Tibial nerve (tissue), 4 donors: ENCODE measurements around the gene NCF4. TPM values are rescaled to one million over a fixed set of nuclear protein-coding genes. Genes with fewer than 3 reads are reported as not detected.
A peak's percentile ranks its signal among the peaks of the same experiment; 100 is the strongest.

Experiments used
- DNase-seq, 2 donors: peaks; one replicate each; pipeline ENCODE4 v3.0.0-alpha.2; 2019; ENCODE audit warnings: low spot score in 2 of 2
- H3K27ac ChIP-seq, 4 donors: fragments of 200-600 bp; sonication (generic) in 3 of 4; one replicate each; pipeline ENCODE4 v1.5.1; 2017 to 2019; ENCODE audit warnings: mild to moderate bottlenecking in 1 of 4
- H3K27me3 ChIP-seq, 2 donors: fragments of 200-600 bp; sonication (generic) in 1 of 2; one replicate each; pipeline versions ENCODE4 v1.5.1 to v1.6.0; 2017 to 2019
- H3K36me3 ChIP-seq, 3 donors: fragments of 200-600 bp; sonication (generic); one replicate each; pipeline ENCODE4 v1.5.1; 2018 to 2019
- H3K4me1 ChIP-seq, 4 donors: fragments of 200-600 bp; sonication (generic) in 3 of 4; one replicate each; pipeline ENCODE4 v1.5.1; 2017 to 2019
- H3K4me3 ChIP-seq, 4 donors: fragments of 200-600 bp; sonication (generic) in 3 of 4; one replicate each; pipeline ENCODE4 v1.5.1; 2017 to 2019; ENCODE audit warnings: mild to moderate bottlenecking in 1 of 4, moderate library complexity in 1 of 4
- H3K9me3 ChIP-seq, 4 donors: fragments of 200-600 bp; sonication (generic) in 3 of 4; one replicate each; pipeline ENCODE4 v1.5.1; 2017 to 2019
- EP300 ChIP-seq, 2 donors: sonication (generic); formaldehyde crosslinking; IDR thresholded peaks; one replicate each; pipeline ENCODE4 v1.6.1; 2017; ENCODE audit warnings: antibody characterized with exemption in 2 of 2, mild to moderate bottlenecking in 1 of 2
- POLR2A ChIP-seq, 2 donors: fragments of 450-650 bp; IDR thresholded peaks; one replicate each; pipeline ENCODE4 v1.6.1; 2017; ENCODE audit warnings: antibody characterized with exemption in 2 of 2, mild to moderate bottlenecking in 2 of 2, moderate library complexity in 2 of 2
- WGBS, 2 donors: methylation state at CpG; one replicate each; pipeline ENCODE4 v1.1.5; 2018; 5-methylcytosine and 5-hydroxymethylcytosine counted together
- total RNA-seq, 4 donors: library from RNA; depleted of rRNA; stranded (reverse); fragments of >200 nt; gene quantifications; one replicate each; pipeline ENCODE4 v1.1.0, GENCODE V29; 2016
- TF ChIP-seq, protein P1 (sequence below), 5 experiments: fragments of 200-600 bp in 3 of 5; fragments of 450-650 bp in 2 of 5; sonication (generic) in 3 of 5; IDR thresholded peaks; one replicate each; pipeline ENCODE4 v1.5.1; 2016 to 2019; ENCODE audit warnings: antibody characterized with exemption in 5 of 5, mild to moderate bottlenecking in 3 of 5, moderate library complexity in 2 of 5

Gene NCF4
- total RNA-seq, 4 donors from 2014 or later: 14.2 to 71.4 (median 17.2) TPM

DNA sequence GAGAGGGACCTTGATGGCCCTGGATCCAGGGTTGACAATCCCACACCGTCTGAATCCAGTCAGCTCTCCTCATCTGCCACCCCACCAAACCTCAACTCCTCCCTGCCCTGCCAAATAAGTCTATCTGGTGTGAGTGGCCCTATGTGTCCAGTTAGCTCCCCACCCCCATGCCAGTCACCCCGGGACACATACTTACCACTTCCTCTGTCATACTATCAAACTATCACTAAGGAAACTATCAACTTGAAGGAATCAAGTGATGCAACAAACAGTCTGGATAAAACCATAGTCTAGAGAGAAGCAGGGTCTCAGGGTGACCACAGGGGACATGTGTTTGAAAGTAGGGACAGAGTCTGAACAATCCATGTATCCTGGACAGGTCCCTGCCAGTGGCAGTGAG, 39.4 kb downstream of the NCF4 start:
- H3K9me3 ChIP-seq: peaks cover 0 to 51% (median 0%) of the 10 kb centered on the region in 4 donors
- H3K4me1 ChIP-seq: no peaks in the 10 kb centered on the region
- no peaks in the 10 kb centered on the region for H3K36me3 ChIP-seq
- 80 to 83% methylated on average over 2 of the region's 2 CpGs for WGBS, 2 donors
- H3K27me3 ChIP-seq: no peaks in the 10 kb centered on the region
- DNase-seq: no peak
- H3K4me3 ChIP-seq: no peak overlapping the region
- no peak overlapping the region for H3K27ac ChIP-seq
- TF ChIP-seq POLR2A (IDR thresholded peaks at IDR 0.05) (no peak), EP300 (IDR thresholded peaks at IDR 0.05) (no peak)
- TF ChIP-seq, protein P1, sequence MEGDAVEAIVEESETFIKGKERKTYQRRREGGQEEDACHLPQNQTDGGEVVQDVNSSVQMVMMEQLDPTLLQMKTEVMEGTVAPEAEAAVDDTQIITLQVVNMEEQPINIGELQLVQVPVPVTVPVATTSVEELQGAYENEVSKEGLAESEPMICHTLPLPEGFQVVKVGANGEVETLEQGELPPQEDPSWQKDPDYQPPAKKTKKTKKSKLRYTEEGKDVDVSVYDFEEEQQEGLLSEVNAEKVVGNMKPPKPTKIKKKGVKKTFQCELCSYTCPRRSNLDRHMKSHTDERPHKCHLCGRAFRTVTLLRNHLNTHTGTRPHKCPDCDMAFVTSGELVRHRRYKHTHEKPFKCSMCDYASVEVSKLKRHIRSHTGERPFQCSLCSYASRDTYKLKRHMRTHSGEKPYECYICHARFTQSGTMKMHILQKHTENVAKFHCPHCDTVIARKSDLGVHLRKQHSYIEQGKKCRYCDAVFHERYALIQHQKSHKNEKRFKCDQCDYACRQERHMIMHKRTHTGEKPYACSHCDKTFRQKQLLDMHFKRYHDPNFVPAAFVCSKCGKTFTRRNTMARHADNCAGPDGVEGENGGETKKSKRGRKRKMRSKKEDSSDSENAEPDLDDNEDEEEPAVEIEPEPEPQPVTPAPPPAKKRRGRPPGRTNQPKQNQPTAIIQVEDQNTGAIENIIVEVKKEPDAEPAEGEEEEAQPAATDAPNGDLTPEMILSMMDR (IDR thresholded peaks at IDR 0.05): no peak

DNA sequence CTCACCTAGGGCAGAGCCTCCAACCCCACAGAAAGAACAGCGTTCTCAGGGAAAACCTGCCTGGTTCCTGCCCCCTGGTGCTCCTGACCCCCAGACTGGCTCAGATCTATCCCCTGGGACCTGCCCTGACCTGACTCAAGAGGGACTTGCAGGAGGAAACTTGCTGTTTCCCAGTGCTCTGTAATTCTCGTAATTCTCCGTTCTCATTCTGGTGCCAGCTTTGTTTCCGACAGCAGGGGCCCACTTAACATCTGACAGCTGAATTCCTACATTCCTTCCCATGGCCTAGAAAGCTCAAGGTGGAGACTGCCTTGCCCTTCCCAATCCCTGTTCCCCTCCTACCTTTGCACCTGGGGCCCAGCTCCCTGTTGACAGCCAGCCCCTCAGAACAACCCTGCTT, 40.1 kb downstream of the NCF4 start:
- H3K27ac ChIP-seq: no peak overlapping the region
- H3K4me1 ChIP-seq: no peaks in the 10 kb centered on the region
- H3K27me3 ChIP-seq: no peaks in the 10 kb centered on the region
- peaks cover 0 to 45% (median 0%) of the 10 kb centered on the region in 4 donors for H3K9me3 ChIP-seq
- 19 to 37% methylated on average over 4 of the region's 4 CpGs for WGBS, 2 donors
- no peak for DNase-seq
- H3K36me3 ChIP-seq: no peaks in the 10 kb centered on the region
- TF ChIP-seq, protein P1 (IDR thresholded peaks at IDR 0.05): no peak
- TF ChIP-seq POLR2A (IDR thresholded peaks at IDR 0.05) (no peak), EP300 (IDR thresholded peaks at IDR 0.05) (no peak)
- H3K4me3 ChIP-seq: no peak overlapping the region

- DNase-seq: no peak
- no peak overlapping the region for H3K27ac ChIP-seq
- H3K4me3 ChIP-seq: no peak overlapping the region
- 83 to 86% methylated on average over 13 of the region's 13 CpGs for WGBS, 2 donors
- no peak for TF ChIP-seq EP300 (IDR thresholded peaks at IDR 0.05)
- TF ChIP-seq, protein P1 (IDR thresholded peaks at IDR 0.05): no peak
- no peak for TF ChIP-seq POLR2A (IDR thresholded peaks at IDR 0.05)
- H3K4me1 ChIP-seq: no peaks in the 10 kb centered on the region
- peaks cover 0 to 40% (median 0%) of the 10 kb centered on the region in 4 donors for H3K9me3 ChIP-seq
- H3K27me3 ChIP-seq: no peaks in the 10 kb centered on the region
- H3K36me3 ChIP-seq: no peaks in the 10 kb centered on the region
Observed at GRCh38 chr22:36901411-36902142, 40.8 kb downstream of the NCF4 start.

- H3K4me1 ChIP-seq: no peaks in the 10 kb centered on the region
- no peaks in the 10 kb centered on the region for H3K27me3 ChIP-seq
- WGBS, 2 donors: 63 to 70% methylated on average over 8 of the region's 8 CpGs
- DNase-seq: peak in 1 of 2 donors; percentile 20
- no peak overlapping the region for H3K4me3 ChIP-seq
- peaks cover 0 to 40% (median 0%) of the 10 kb centered on the region in 4 donors for H3K9me3 ChIP-seq
- H3K36me3 ChIP-seq: no peaks in the 10 kb centered on the region
- no peak overlapping the region for H3K27ac ChIP-seq
- TF ChIP-seq POLR2A (IDR thresholded peaks at IDR 0.05) (no peak), EP300 (IDR thresholded peaks at IDR 0.05) (peak in 1 of 2 donors; percentile 29)
- TF ChIP-seq, protein P1 (IDR thresholded peaks at IDR 0.05): no peak
Observed at GRCh38 chr22:36902143-36902926, 41.5 kb downstream of the NCF4 start.
